B cell (primary cell): Measurements from ENCODE around the gene ABCB1. TPM values are rescaled to one million over a fixed set of nuclear protein-coding genes. Genes with fewer than 3 reads are reported as not detected.
"Not testable (repeated sequence)": the region's sequence is repeated elsewhere in the genome, so short reads cannot be mapped to it uniquely, and the experiment has no call there.

Experiments
- ATAC-seq: fragments of 200-7000 bp; cut with Tn5 transposase; one replicate; pipeline ENCODE4 v1.10.0; 2021; ENCODE audit warnings: low read depth, mild to moderate bottlenecking, moderate number of reproducible peaks, moderate library complexity
- CTCF ChIA-PET: fragments of 350-600 bp; sonication (Branson Sonifier 250); formaldehyde crosslinking; loops from one replicate; lab custom pipeline; 2021; ENCODE audit warnings: antibody characterized with exemption, inconsistent platforms; lab: Charles Lee
- POLR2A ChIA-PET: fragments of 350-600 bp; sonication (Branson Sonifier 250); formaldehyde crosslinking; loops from one replicate; lab custom pipeline; 2021; ENCODE audit warnings: antibody characterized with exemption; lab: Charles Lee
- DNase-seq: peaks from one replicate; pipeline ENCODE4 v3.0.0; 2013
- H2AFZ ChIP-seq: 2 replicates; pipeline ENCODE4 v1.6.1; 2012; ENCODE audit warnings: mild to moderate bottlenecking, low read depth, low read length; ENCODE audit not compliant: insufficient read depth, poor library complexity, severe bottlenecking
- H3K27ac ChIP-seq, 2 donors: 1 replicate in 1 of 2; 2 replicates in 1 of 2; pipeline ENCODE4 v1.5.1; 2012 to 2013; ENCODE audit warnings: low read length in 2 of 2, mild to moderate bottlenecking in 2 of 2, moderate library complexity in 1 of 2
- H3K27me3 ChIP-seq, 4 experiments: fragments of 200-600 bp in 1 of 4; sonication (generic) in 1 of 4; replicated peaks in 1 of 4; 1 replicate in 2 of 4; 2 replicates in 2 of 4; pipeline versions ENCODE4 v1.6.1 to v1.7.0; 2013 to 2016; ENCODE audit warnings: low read length in 3 of 4, mild to moderate bottlenecking in 2 of 4, mixed read lengths in 1 of 4, moderate library complexity in 1 of 4; ENCODE audit not compliant: insufficient read depth in 4 of 4, control insufficient read depth in 3 of 4; ENCODE audit errors: control extremely low read depth in 1 of 4
- H3K36me3 ChIP-seq, 2 experiments: replicated peaks in 1 of 2; 1 replicate in 1 of 2; 2 replicates in 1 of 2; pipeline versions ENCODE4 v1.6.1 to v1.7.1; 2013; ENCODE audit warnings: low read length in 1 of 2; ENCODE audit not compliant: insufficient read depth in 2 of 2, control insufficient read depth in 1 of 2; ENCODE audit errors: control extremely low read depth in 1 of 2, extremely low read depth in 1 of 2
- H3K4me1 ChIP-seq, 2 donors: fragments of 200-600 bp in 1 of 2; sonication (generic) in 1 of 2; 1 replicate in 1 of 2; 2 replicates in 1 of 2; pipeline versions ENCODE4 v1.5.1 to v1.6.1; 2013 to 2017; ENCODE audit warnings: low read length in 2 of 2; ENCODE audit not compliant: control insufficient read depth in 2 of 2, insufficient read depth in 2 of 2
- H3K4me2 ChIP-seq: replicated peaks from 2 replicates; pipeline ENCODE3; 2012; ENCODE audit warnings: mild to moderate bottlenecking, low read depth, low read length; ENCODE audit not compliant: poor library complexity, severe bottlenecking
- H3K4me3 ChIP-seq, 5 experiments: fragments of 200-600 bp in 1 of 5; sonication (generic) in 1 of 5; 1 replicate in 3 of 5; 2 replicates in 2 of 5; pipeline versions ENCODE4 v1.5.1 to v1.7.0; 2011 to 2016; ENCODE audit warnings: low read length in 4 of 5, mild to moderate bottlenecking in 4 of 5, low read depth in 2 of 5, control low read depth in 1 of 5, moderate library complexity in 1 of 5; ENCODE audit not compliant: insufficient read depth in 1 of 5; ENCODE audit errors: control extremely low read depth in 1 of 5, extremely low read depth in 1 of 5
- H3K79me2 ChIP-seq: fragments of 200-600 bp; sonication (generic); one replicate; pipeline ENCODE4 v1.6.0; 2016; ENCODE audit warnings: low read length; ENCODE audit not compliant: control insufficient read depth, insufficient read depth
- H3K9ac ChIP-seq: fragments of 200-600 bp; sonication (generic); 2 replicates; pipeline ENCODE4 v1.6.1; 2017; ENCODE audit warnings: mild to moderate bottlenecking, low read length, moderate library complexity
- H3K9me3 ChIP-seq, 3 donors: one replicate each; pipeline versions ENCODE4 v1.6.1 to v1.7.1; 2013; ENCODE audit warnings: low read length in 2 of 3; ENCODE audit not compliant: control insufficient read depth in 2 of 3, insufficient read depth in 1 of 3; ENCODE audit errors: control extremely low read depth in 1 of 3
- H4K20me1 ChIP-seq: 2 replicates; pipeline ENCODE4 v1.6.0; 2012; ENCODE audit warnings: mild to moderate bottlenecking, low read length; ENCODE audit not compliant: insufficient read depth, control insufficient read depth, poor library complexity, severe bottlenecking
- H3K27ac Mint-ChIP-seq: one replicate; pipeline ENCODE4 v1.8.0; 2021; ENCODE audit warnings: mixed read lengths
- H3K27me3 Mint-ChIP-seq: one replicate; pipeline ENCODE4 v1.8.0; 2021; ENCODE audit warnings: mixed read lengths
- H3K4me1 Mint-ChIP-seq: one replicate; pipeline ENCODE4 v1.8.0; 2021; ENCODE audit warnings: mixed read lengths
- H3K4me3 Mint-ChIP-seq: one replicate; pipeline ENCODE4 v1.8.0; 2021; ENCODE audit warnings: mixed read lengths
- H3K9me3 Mint-ChIP-seq: one replicate; pipeline ENCODE4 v1.8.0; 2022; ENCODE audit warnings: mixed read lengths; ENCODE audit not compliant: insufficient read depth
- EZH2 ChIP-seq: IDR thresholded peaks from 2 replicates; pipeline ENCODE4 v1.6.1; 2012; ENCODE audit warnings: borderline replicate concordance, low read depth, mild to moderate bottlenecking, moderate library complexity, low read length; ENCODE audit not compliant: insufficient read depth, poor library complexity, severe bottlenecking
- WGBS: methylation state at CpG from one replicate; pipeline ENCODE4 v1.1.5; 2013; ENCODE audit warnings: missing lambda C conversion rate; ENCODE audit not compliant: insufficient coverage; 5-methylcytosine and 5-hydroxymethylcytosine counted together
- intact Hi-C: fragments of 100-400 bp; cut with micrococcal nuclease; formaldehyde crosslinking; loops from one replicate; pipeline ENCODE4 v1.10.0; 2022
- polyA plus RNA-seq: library from polyadenylated mRNA; depleted of rRNA; stranded (reverse); fragments of >200 nt; gene quantifications from 2 replicates; pipeline ENCODE4 v1.2.3, GENCODE V29; 2012
- total RNA-seq, 2 donors: library from RNA; stranded (reverse); fragments of 120-200 nt in 1 of 2; gene quantifications; 1 replicate in 1 of 2; 2 replicates in 1 of 2; pipeline versions ENCODE4 v1.2.3 to v1.2.4, GENCODE V29; 2013 to 2022
- TF ChIP-seq, protein P1 (sequence below): fragments of 200-600 bp; IDR thresholded peaks from one replicate; pipeline ENCODE4 v1.8.0; 2022; ENCODE audit warnings: antibody characterized with exemption, mild to moderate bottlenecking

Gene ABCB1
- total and polyA plus RNA-seq, 2 donors (not counting 1 experiment from before 2014, with no cell fraction given): 8.5 to 21.7 TPM

- intact Hi-C loops: no loop called here
- H3K4me1 Mint-ChIP-seq: no peaks in the 10 kb centered on the region
- H3K27ac Mint-ChIP-seq: no peak overlapping the region
- no peak overlapping the region for H3K4me3 Mint-ChIP-seq
- Histone ChIP-seq H3K4me1 (no peaks in the 10 kb centered on the region), H3K4me3 (no peak overlapping the region), H4K20me1 (no peaks in the 10 kb centered on the region), H3K36me3 (no peaks in the 10 kb centered on the region), H2AFZ (no peak overlapping the region), H3K9me3 (no peaks in the 10 kb centered on the region), H3K9ac (no peak overlapping the region), H3K79me2 (no peaks in the 10 kb centered on the region), H3K4me2 (no peak overlapping the region), H3K27ac (no peak overlapping the region), H3K27me3 (no peaks in the 10 kb centered on the region)
- no peak for ATAC-seq
- no CpG with 5 or more reads among the region's 2 CpGs for WGBS
- TF ChIP-seq EZH2: no peak
- TF ChIP-seq, protein P1, sequence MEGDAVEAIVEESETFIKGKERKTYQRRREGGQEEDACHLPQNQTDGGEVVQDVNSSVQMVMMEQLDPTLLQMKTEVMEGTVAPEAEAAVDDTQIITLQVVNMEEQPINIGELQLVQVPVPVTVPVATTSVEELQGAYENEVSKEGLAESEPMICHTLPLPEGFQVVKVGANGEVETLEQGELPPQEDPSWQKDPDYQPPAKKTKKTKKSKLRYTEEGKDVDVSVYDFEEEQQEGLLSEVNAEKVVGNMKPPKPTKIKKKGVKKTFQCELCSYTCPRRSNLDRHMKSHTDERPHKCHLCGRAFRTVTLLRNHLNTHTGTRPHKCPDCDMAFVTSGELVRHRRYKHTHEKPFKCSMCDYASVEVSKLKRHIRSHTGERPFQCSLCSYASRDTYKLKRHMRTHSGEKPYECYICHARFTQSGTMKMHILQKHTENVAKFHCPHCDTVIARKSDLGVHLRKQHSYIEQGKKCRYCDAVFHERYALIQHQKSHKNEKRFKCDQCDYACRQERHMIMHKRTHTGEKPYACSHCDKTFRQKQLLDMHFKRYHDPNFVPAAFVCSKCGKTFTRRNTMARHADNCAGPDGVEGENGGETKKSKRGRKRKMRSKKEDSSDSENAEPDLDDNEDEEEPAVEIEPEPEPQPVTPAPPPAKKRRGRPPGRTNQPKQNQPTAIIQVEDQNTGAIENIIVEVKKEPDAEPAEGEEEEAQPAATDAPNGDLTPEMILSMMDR: no peak
- POLR2A ChIA-PET: no interaction called here
- CTCF ChIA-PET: interaction anchor here (0.6 to 1.4 kb wide), 2 partner anchors 10 to 180 kb away, joined by 3 to 6 read pairs; no protein-coding TSS in a partner anchor
- no peak for DNase-seq
- peaks cover 2% of the 10 kb centered on the region for H3K9me3 Mint-ChIP-seq
- no peaks in the 10 kb centered on the region for H3K27me3 Mint-ChIP-seq
Measured at GRCh38 chr7:87574630-87575029, 26.1 kb downstream of the ABCB1 start.

DNA sequence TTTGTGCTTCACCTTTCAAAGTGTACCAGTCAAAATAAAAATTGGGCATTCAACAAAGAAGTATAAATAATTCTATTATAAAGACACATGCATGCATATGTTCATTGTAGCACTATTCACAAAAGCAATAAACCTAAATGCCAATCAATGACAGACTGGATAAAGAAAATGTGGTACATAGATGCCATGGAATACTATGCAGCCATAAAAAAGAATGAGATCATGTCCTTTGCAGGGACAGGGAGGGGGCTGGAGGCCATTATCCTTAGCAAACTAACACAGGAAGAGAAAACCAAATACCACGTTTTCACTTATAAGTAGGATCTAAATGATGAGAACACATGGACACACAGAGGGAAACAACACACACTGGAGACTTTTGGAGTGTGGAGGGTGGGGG, 28.2 kb downstream of the ABCB1 start:
- DNase-seq, POLR2A ChIA-PET, intact Hi-C loops, H3K4me1 ChIP-seq, H3K27me3 ChIP-seq, H3K4me3 ChIP-seq, H3K4me1 Mint-ChIP-seq, H3K27me3 Mint-ChIP-seq, H4K20me1 ChIP-seq, H3K27ac Mint-ChIP-seq, H3K27ac ChIP-seq, ATAC-seq, H2AFZ ChIP-seq, H3K4me3 Mint-ChIP-seq, H3K9me3 Mint-ChIP-seq, H3K4me2 ChIP-seq, H3K9ac ChIP-seq, H3K36me3 ChIP-seq, H3K9me3 ChIP-seq, H3K79me2 ChIP-seq: not testable (repeated sequence)
- CTCF ChIA-PET: interaction anchor here (1.0 kb wide), 1 partner anchor 10 kb away, joined by 5 read pairs; no protein-coding TSS in a partner anchor
- WGBS: no CpG with 5 or more reads among the region's 1 CpG
